Nephron (organoid): ENCODE data around the gene MAGI1.
"Not testable (repeated sequence)": the region's sequence is repeated elsewhere in the genome, so short reads cannot be mapped to it uniquely, and the experiment has no call there.

Experiments used
- H3K27ac Mint-ChIP-seq, 3 experiments: 2 replicates each; pipeline ENCODE4 v1.8.0; 2020; ENCODE audit warnings: mixed read lengths in 3 of 3, mild to moderate bottlenecking in 2 of 3, moderate library complexity in 1 of 3
- H3K27me3 Mint-ChIP-seq: 2 replicates; pipeline ENCODE4 v1.8.0; 2021; ENCODE audit warnings: low read depth, mild to moderate bottlenecking, moderate library complexity, mixed read lengths
- H3K36me3 Mint-ChIP-seq: 2 replicates; pipeline ENCODE4 v1.8.0; 2020; ENCODE audit warnings: low read depth, mixed read lengths
- H3K4me1 Mint-ChIP-seq: 2 replicates; pipeline ENCODE4 v1.8.0; 2020; ENCODE audit warnings: mixed read lengths
- H3K4me3 Mint-ChIP-seq, 3 experiments: 2 replicates each; pipeline ENCODE4 v1.8.0; 2020; ENCODE audit warnings: mild to moderate bottlenecking in 3 of 3, mixed read lengths in 3 of 3, moderate library complexity in 2 of 3
- H3K9me3 Mint-ChIP-seq: 2 replicates; pipeline ENCODE4 v1.8.0; 2020; ENCODE audit warnings: mixed read lengths
- CTCF ChIP-seq, 3 experiments: fragments of 200-600 bp; sonication (generic); IDR thresholded peaks; one replicate each; pipeline ENCODE4 v1.5.0; 2021; ENCODE audit warnings: antibody characterized with exemption in 3 of 3; ENCODE audit not compliant: unreplicated experiment in 3 of 3

MAGI1 gene

GRCh38 chr3:65568497-65568896 lies 470.2 kb downstream of the MAGI1 start:
- Mint-ChIP-seq H3K9me3 (no peaks in the 10 kb centered on the region), H3K27me3 (peaks cover 8% of the 10 kb centered on the region), H3K27ac (no peak overlapping the region), H3K36me3 (no peaks in the 10 kb centered on the region), H3K4me1 (peaks cover 12% of the 10 kb centered on the region), H3K4me3 (no peak overlapping the region)
- no peak for TF ChIP-seq CTCF (IDR thresholded peaks at IDR 0.05; ENCODE audit: unreplicated experiment in 3 of 3)

- H3K36me3 Mint-ChIP-seq, H3K9me3 Mint-ChIP-seq, H3K4me3 Mint-ChIP-seq: not testable (repeated sequence)
These were observed 473.0 kb downstream of the MAGI1 start for GRCh38 chr3:65565744-65566143.

GRCh38 chr3:65564483-65564882 lies 474.2 kb downstream of the MAGI1 start:
- H3K27me3 Mint-ChIP-seq = peaks cover 10% of the 10 kb centered on the region
- no peak for TF ChIP-seq CTCF (IDR thresholded peaks at IDR 0.05; ENCODE audit: unreplicated experiment in 3 of 3)
- H3K4me1 Mint-ChIP-seq = peaks cover 25% of the 10 kb centered on the region
- no peaks in the 10 kb centered on the region for H3K36me3 Mint-ChIP-seq
- H3K9me3 Mint-ChIP-seq = no peaks in the 10 kb centered on the region
- no peak overlapping the region for H3K27ac Mint-ChIP-seq
- H3K4me3 Mint-ChIP-seq = no peak overlapping the region

More at GRCh38 chr3:65565744-65566143, 473.0 kb downstream of the MAGI1 start:
- H3K27ac Mint-ChIP-seq = not testable (repeated sequence)
- peaks cover 20% of the 10 kb centered on the region for H3K4me1 Mint-ChIP-seq
- peaks cover 10% of the 10 kb centered on the region for H3K27me3 Mint-ChIP-seq

GRCh38 chr3:65563861-65564260 lies 474.9 kb downstream of the MAGI1 start:
- peaks cover 10% of the 10 kb centered on the region for H3K27me3 Mint-ChIP-seq
- H3K4me1 Mint-ChIP-seq = peaks cover 20% of the 10 kb centered on the region
- H3K9me3 Mint-ChIP-seq = no peaks in the 10 kb centered on the region
- H3K27ac Mint-ChIP-seq = no peak overlapping the region
- H3K36me3 Mint-ChIP-seq = no peaks in the 10 kb centered on the region
- H3K4me3 Mint-ChIP-seq = no peak overlapping the region
- TF ChIP-seq CTCF (IDR thresholded peaks at IDR 0.05; ENCODE audit: unreplicated experiment in 3 of 3) = no peak

GRCh38 chr3:65562447-65562846 lies 476.3 kb downstream of the MAGI1 start:
- Mint-ChIP-seq H3K4me3 (no peak overlapping the region), H3K9me3 (no peaks in the 10 kb centered on the region), H3K27me3 (peaks cover 10% of the 10 kb centered on the region)

GRCh38 chr3:65561617-65562016 lies 477.1 kb downstream of the MAGI1 start:
- Mint-ChIP-seq H3K27ac (no peak overlapping the region), H3K27me3 (peaks cover 10% of the 10 kb centered on the region), H3K36me3 (no peaks in the 10 kb centered on the region), H3K9me3 (no peaks in the 10 kb centered on the region), H3K4me3 (no peak overlapping the region), H3K4me1 (peaks cover 13% of the 10 kb centered on the region)
- no peak for TF ChIP-seq CTCF (IDR thresholded peaks at IDR 0.05; ENCODE audit: unreplicated experiment in 3 of 3)

More at GRCh38 chr3:65562447-65562846, 476.3 kb downstream of the MAGI1 start:
- Mint-ChIP-seq H3K4me1 (peaks cover 13% of the 10 kb centered on the region), H3K36me3 (no peaks in the 10 kb centered on the region), H3K27ac (no peak overlapping the region)
- TF ChIP-seq CTCF (IDR thresholded peaks at IDR 0.05; ENCODE audit: unreplicated experiment in 3 of 3) = no peak
